Stomach (tissue), 9 donors: Measurements from ENCODE around the gene STEAP2. TPM values are rescaled to one million over a fixed set of nuclear protein-coding genes. Genes with fewer than 3 reads are reported as not detected.

Source experiments
- DNase-seq, 2 donors: peaks; one replicate each; pipeline versions ENCODE4 v3.0.0 to v3.0.0-alpha.2; 2013 to 2019
- H3K27ac ChIP-seq, 5 donors: fragments of 200-600 bp in 4 of 5; sonication (generic) in 4 of 5; one replicate each; pipeline ENCODE4 v1.5.1; 2013 to 2019; ENCODE audit warnings: mild to moderate bottlenecking in 1 of 5, moderate library complexity in 1 of 5
- H3K27me3 ChIP-seq, 3 donors: fragments of 200-600 bp; sonication (generic); one replicate each; pipeline ENCODE4 v1.5.1; 2017 to 2019; ENCODE audit warnings: mixed run types in 1 of 3
- H3K36me3 ChIP-seq, 4 donors: fragments of 200-600 bp; sonication (generic); 1 replicate in 3 of 4; 2 replicates in 1 of 4; pipeline ENCODE4 v1.5.1; 2016 to 2019
- H3K4me1 ChIP-seq, 4 donors: fragments of 200-600 bp; sonication (generic); one replicate each; pipeline ENCODE4 v1.5.1; 2016 to 2019
- H3K4me3 ChIP-seq, 4 donors: fragments of 200-600 bp; sonication (generic) in 3 of 4; one replicate each; pipeline ENCODE4 v1.5.1; 2016 to 2019; ENCODE audit warnings: mild to moderate bottlenecking in 1 of 4
- H3K9me3 ChIP-seq, 4 donors: fragments of 200-600 bp; sonication (generic); one replicate each; pipeline ENCODE4 v1.5.1; 2016 to 2019
- EP300 ChIP-seq: sonication (generic); formaldehyde crosslinking; IDR thresholded peaks from one replicate; pipeline ENCODE4 v1.6.1; 2017; ENCODE audit warnings: antibody characterized with exemption
- POLR2A ChIP-seq, 4 donors: fragments of 450-650 bp; IDR thresholded peaks; one replicate each; pipeline ENCODE4 v1.6.1; 2016; ENCODE audit warnings: antibody characterized with exemption in 4 of 4, control low read depth in 2 of 4, mild to moderate bottlenecking in 1 of 4, moderate library complexity in 1 of 4
- POLR2AphosphoS5 ChIP-seq, 3 donors: sonication (generic); formaldehyde crosslinking; IDR thresholded peaks; one replicate each; pipeline ENCODE4 v1.6.1; 2016; ENCODE audit warnings: antibody characterized with exemption in 3 of 3
- WGBS, 5 donors: extraction: QIAGEN DNeasy Blood & Tissue Kit in 3 of 5; methylation state at CpG; one replicate each; pipeline versions ENCODE4 v1.1.5 to v1.1.7; 2013 to 2018; 5-methylcytosine and 5-hydroxymethylcytosine counted together
- intact Hi-C: fragments of 100-400 bp; cut with DNase I; formaldehyde crosslinking; loops from one replicate; pipeline ENCODE4 v1.15.1; 2023; ENCODE audit warnings: low total_unique reads
- polyA plus RNA-seq, 3 donors: library from polyadenylated mRNA; stranded (reverse); fragments of 200-250 nt; gene quantifications; one replicate each; pipeline ENCODE4 v1.2.3, GENCODE V29; 2013
- total RNA-seq, 5 donors: library from RNA; depleted of rRNA; stranded (reverse); fragments of >200 nt; gene quantifications; one replicate each; pipeline versions ENCODE4 v1.1.0 to v1.2.3, GENCODE V29; 2014 to 2016
- TF ChIP-seq, protein P1 (sequence below), 7 experiments: fragments of 450-650 bp in 4 of 7; fragments of 200-600 bp in 3 of 7; sonication (generic) in 3 of 7; IDR thresholded peaks; one replicate each; pipeline ENCODE4 v1.5.1; 2016 to 2019; ENCODE audit warnings: antibody characterized with exemption in 7 of 7, control low read depth in 2 of 7, mild to moderate bottlenecking in 1 of 7
- donor health status: healthy with polysubstance abuse.
- donor health status: Bipolar disorder and iron deficiency.
- donor health status: healthy.

The STEAP2 gene
- total and polyA plus RNA-seq, 8 donors, result 0.92 to 52.7 (median 8.9) TPM

DNA sequence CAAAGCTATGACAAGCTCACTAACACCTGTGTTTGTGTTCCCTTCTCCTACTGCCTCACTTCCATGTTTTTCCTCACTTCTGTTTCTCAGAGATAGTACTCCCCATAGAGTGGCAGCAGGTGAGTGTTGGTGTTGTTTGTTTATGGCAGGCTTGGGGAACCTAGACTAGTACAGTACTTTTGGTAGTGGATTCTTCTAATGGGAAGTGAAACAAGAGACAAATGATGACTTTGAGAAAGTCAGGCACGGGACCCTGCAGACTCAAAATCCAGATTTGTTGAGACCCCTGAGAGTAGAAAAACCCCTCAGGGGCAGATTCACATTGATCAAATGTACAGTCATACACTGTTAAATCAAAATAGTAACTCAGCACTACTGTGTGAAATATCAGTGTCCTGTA lies 27.0 kb downstream of the STEAP2 start:
- H3K4me1 ChIP-seq, result peaks cover 0 to 7% (median 0%) of the 10 kb centered on the region in 4 donors
- no peak overlapping the region for H3K27ac ChIP-seq
- H3K36me3 ChIP-seq, result no peaks in the 10 kb centered on the region
- no peak for TF ChIP-seq POLR2A (IDR thresholded peaks at IDR 0.05)
- TF ChIP-seq EP300, result no peak
- TF ChIP-seq, protein P1, sequence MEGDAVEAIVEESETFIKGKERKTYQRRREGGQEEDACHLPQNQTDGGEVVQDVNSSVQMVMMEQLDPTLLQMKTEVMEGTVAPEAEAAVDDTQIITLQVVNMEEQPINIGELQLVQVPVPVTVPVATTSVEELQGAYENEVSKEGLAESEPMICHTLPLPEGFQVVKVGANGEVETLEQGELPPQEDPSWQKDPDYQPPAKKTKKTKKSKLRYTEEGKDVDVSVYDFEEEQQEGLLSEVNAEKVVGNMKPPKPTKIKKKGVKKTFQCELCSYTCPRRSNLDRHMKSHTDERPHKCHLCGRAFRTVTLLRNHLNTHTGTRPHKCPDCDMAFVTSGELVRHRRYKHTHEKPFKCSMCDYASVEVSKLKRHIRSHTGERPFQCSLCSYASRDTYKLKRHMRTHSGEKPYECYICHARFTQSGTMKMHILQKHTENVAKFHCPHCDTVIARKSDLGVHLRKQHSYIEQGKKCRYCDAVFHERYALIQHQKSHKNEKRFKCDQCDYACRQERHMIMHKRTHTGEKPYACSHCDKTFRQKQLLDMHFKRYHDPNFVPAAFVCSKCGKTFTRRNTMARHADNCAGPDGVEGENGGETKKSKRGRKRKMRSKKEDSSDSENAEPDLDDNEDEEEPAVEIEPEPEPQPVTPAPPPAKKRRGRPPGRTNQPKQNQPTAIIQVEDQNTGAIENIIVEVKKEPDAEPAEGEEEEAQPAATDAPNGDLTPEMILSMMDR (IDR thresholded peaks at IDR 0.05), result no peak
- TF ChIP-seq POLR2AphosphoS5 (IDR thresholded peaks at IDR 0.05), result no peak
- 77 to 95% (median 86%) methylated on average over 1 of the region's 1 CpG for WGBS, 5 donors
- intact Hi-C loops, result no loop called here
- no peak for DNase-seq
- H3K4me3 ChIP-seq, result no peak overlapping the region
- H3K9me3 ChIP-seq, result no peaks in the 10 kb centered on the region
- no peaks in the 10 kb centered on the region for H3K27me3 ChIP-seq

DNA sequence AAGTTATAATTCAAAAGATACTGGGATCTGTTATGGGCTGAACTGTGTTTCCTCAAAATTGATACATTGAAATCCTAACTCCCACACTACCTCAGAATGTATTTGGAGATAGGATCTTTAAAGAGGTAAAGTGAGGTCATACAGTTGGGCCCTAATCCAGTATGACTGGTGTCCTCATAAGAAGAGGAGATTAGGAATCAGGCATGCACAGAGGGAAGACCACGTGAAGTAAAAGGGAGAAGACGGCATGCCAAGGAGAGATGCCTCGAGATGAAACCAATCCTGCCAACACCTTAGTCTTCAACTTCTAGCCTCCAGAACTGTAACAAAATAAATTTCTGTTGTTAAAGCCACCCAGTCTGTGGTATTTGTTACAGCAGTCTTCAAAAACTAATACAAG lies 27.5 kb downstream of the STEAP2 start:
- DNase-seq, result no peak
- Histone ChIP-seq H3K36me3 (no peaks in the 10 kb centered on the region), H3K9me3 (no peaks in the 10 kb centered on the region), H3K4me1 (peaks cover 0 to 7% (median 1%) of the 10 kb centered on the region in 4 donors), H3K4me3 (no peak overlapping the region), H3K27me3 (no peaks in the 10 kb centered on the region), H3K27ac (no peak overlapping the region)
- intact Hi-C loops, result no loop called here
- 76 to 93% (median 86%) methylated on average over 3 of the region's 3 CpGs for WGBS, 5 donors
- no peak for TF ChIP-seq EP300

DNA sequence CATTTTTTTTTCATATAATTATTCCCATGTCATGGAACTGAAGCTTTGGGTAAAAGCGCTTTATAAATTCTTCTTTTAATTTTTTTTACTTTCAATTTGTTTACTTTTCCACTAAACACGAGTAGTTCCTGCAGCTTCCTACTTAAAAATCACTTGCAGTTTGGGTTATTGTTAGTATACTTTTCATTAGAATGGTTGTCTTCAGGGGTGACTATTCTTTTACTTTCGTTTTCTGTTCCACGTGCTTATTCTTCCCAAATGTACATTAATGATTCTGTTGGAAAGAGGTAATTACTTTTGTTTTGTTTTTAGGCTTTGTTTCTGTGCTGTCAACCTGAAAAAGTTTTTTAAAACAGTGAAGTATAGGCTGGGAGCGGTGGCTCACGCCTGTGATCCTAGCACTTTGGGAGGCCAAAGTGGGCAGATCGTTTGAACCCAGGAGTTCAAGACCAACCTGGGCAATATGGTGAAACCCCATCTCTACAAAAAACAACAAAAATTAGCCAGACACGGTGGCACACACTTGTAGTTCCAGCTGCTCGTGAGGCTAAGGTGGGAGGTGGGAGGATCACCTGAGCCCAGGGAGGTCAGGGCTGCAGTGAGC lies 28.2 kb downstream of the STEAP2 start:
- no peak for DNase-seq
- Histone ChIP-seq H3K4me1 (peaks cover 5 to 13% (median 7%) of the 10 kb centered on the region in 4 donors), H3K4me3 (no peak overlapping the region), H3K27me3 (no peaks in the 10 kb centered on the region), H3K27ac (no peak overlapping the region), H3K9me3 (no peaks in the 10 kb centered on the region), H3K36me3 (no peaks in the 10 kb centered on the region)
- 72 to 82% (median 77%) methylated on average over 9 of the region's 9 CpGs for WGBS, 5 donors
- TF ChIP-seq POLR2A (IDR thresholded peaks at IDR 0.05), result no peak
- TF ChIP-seq, protein P1 (IDR thresholded peaks at IDR 0.05), result no peak
- TF ChIP-seq EP300, result no peak
- no peak for TF ChIP-seq POLR2AphosphoS5 (IDR thresholded peaks at IDR 0.05)
- intact Hi-C loops, result no loop called here

DNA sequence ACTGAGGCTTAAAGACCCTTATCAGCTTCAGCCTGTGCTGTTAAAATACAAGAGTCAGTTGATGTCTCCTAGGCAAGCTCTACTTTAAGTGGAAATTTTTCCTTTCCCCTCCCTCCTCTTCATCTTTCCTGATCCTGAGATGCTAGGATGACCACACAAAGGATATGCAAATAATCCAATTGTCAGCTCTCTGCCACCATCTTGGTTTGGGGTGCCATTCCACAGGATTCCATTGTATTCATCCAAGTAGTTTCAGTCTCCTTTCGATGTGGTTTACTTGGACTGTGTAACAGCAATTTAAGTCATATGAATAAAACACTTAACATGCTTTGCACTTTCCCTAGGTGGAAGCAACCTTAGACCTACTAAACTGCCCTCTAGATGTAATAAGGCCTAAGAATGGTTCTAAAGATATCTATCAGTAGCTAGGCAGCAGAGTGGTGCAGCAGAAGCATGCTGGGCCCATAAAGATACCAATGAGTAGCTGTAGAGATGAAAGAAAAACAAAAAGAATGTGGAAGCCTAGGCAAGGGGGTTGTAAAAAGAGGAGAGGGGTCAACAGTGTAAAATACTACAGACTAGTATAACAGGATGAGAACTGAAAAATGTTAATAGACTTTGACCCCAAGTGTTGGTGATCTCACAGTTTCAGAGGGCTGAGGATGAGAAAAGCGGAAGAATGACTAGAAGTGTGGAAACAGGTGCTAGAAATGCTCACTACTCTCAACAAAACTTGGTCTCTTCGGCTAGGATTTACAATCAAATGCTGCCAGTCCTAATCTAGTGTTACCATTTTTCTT lies 31.0 kb downstream of the STEAP2 start:
- TF ChIP-seq POLR2AphosphoS5 (IDR thresholded peaks at IDR 0.05), result no peak
- TF ChIP-seq POLR2A (IDR thresholded peaks at IDR 0.05), result no peak
- no peak for TF ChIP-seq EP300
- TF ChIP-seq, protein P1 (IDR thresholded peaks at IDR 0.05), result no peak
- Histone ChIP-seq H3K4me3 (no peak overlapping the region), H3K27me3 (no peaks in the 10 kb centered on the region), H3K27ac (no peak overlapping the region), H3K4me1 (peaks cover 5 to 28% (median 22%) of the 10 kb centered on the region in 4 donors), H3K36me3 (no peaks in the 10 kb centered on the region), H3K9me3 (no peaks in the 10 kb centered on the region)
- WGBS, 5 donors, result 81 to 90% (median 87%) methylated on average over 3 of the region's 3 CpGs
- intact Hi-C loops, result no loop called here
- no peak for DNase-seq

DNA sequence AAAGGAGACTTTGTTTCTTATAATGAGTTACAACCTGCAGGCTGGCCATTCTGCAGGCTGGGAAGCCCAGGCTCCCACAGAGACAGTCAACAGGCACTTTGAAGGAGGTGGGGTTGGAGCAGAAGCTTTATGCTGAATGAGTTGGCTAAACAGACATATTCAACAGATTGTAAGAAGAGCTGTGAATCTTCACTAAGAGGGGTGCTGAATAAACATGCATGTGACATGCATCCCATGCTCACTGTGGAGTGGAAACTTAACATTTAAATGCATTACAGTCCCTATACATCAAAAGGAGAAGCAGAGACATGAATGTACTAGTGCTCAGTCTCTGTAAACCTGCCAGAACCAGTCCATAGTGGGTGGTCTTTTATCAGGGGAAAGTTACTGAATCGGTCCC lies 32.0 kb downstream of the STEAP2 start:
- Histone ChIP-seq H3K36me3 (no peaks in the 10 kb centered on the region), H3K4me1 (peaks cover 5 to 28% (median 22%) of the 10 kb centered on the region in 4 donors), H3K4me3 (no peak overlapping the region), H3K9me3 (no peaks in the 10 kb centered on the region), H3K27me3 (no peaks in the 10 kb centered on the region), H3K27ac (no peak overlapping the region)
- DNase-seq, result no peak
- intact Hi-C loops, result no loop called here
- no peak for TF ChIP-seq EP300
- TF ChIP-seq, protein P1 (IDR thresholded peaks at IDR 0.05), result no peak
- no peak for TF ChIP-seq POLR2A (IDR thresholded peaks at IDR 0.05)
- no peak for TF ChIP-seq POLR2AphosphoS5 (IDR thresholded peaks at IDR 0.05)
- 11 to 41% (median 35%) methylated on average over 1 of the region's 1 CpG for WGBS, 5 donors
